ENCODE measurements around the gene PRPF40A. TPM values are rescaled to one million over a fixed set of nuclear protein-coding genes. Genes with fewer than 3 reads are reported as not detected.

The PRPF40A gene
- total and polyA plus RNA-seq, 9 of the 15 experiments (the other 6 are each of a cell fraction or from before 2014, with no cell fraction given), result 168 to 304 (median 264) TPM

- TF ChIP-seq KAT2B (IDR thresholded peaks at IDR 0.05; ENCODE audit: low read depth, low read length), result no peak
Observed at GRCh38 chr2:152678808-152679207, 38.5 kb downstream of the PRPF40A start (continued).

- WGBS (ENCODE audit: insufficient coverage, low coverage, missing lambda C conversion rate), result 97% methylated on average over 3 of the region's 3 CpGs
- H3K9me1 ChIP-seq (ENCODE audit: control insufficient read depth, insufficient read depth, low read length), result no peaks in the 10 kb centered on the region
- H3K9me3 ChIP-seq (replicated peaks; ENCODE audit: control insufficient read depth, insufficient read depth, low read depth, low read length), result no peaks in the 10 kb centered on the region
- H3K79me2 ChIP-seq (ENCODE audit: control insufficient read depth, insufficient read depth, low read length), result peaks cover 1% of the 10 kb centered on the region; the same call in 1 of the 3 replicates
- H3K27me3 ChIP-seq (ENCODE audit: control insufficient read depth in 2 of 2, insufficient read depth in 2 of 2, low read length in 2 of 2), result no peaks in the 10 kb centered on the region
- ChIA-PET POLR2A (interaction anchor here (1.1 kb wide), 1 partner anchor 29 kb away, joined by 3 read pairs; no protein-coding TSS in a partner anchor), CTCF (ENCODE audit: low intra/inter-chr PET ratio) (no interaction called here)
- no peak for TF ChIP-seq SRF (CRISPR knock-in tag; IDR thresholded peaks at IDR 0.05)
- no peak for TF ChIP-seq ZNF146 (CRISPR knock-in tag; IDR thresholded peaks at IDR 0.05; ENCODE audit: unreplicated experiment)
- TF ChIP-seq JUN (IDR thresholded peaks at IDR 0.05; ENCODE audit: borderline replicate concordance, low read depth, low read length), result no peak
- TF ChIP-seq JUN (CRISPR knock-in tag; IDR thresholded peaks at IDR 0.05; ENCODE audit: borderline replicate concordance), result no peak
- TF ChIP-seq ZBTB9 (CRISPR knock-in tag; IDR thresholded peaks at IDR 0.05), result no peak
- no peak for TF ChIP-seq EP300 (IDR thresholded peaks at IDR 0.05; ENCODE audit: low read length)
- H3K9ac ChIP-seq (ENCODE audit: insufficient read depth in 1 of 2, low read depth in 2 of 2, low read length in 2 of 2), result no peak overlapping the region
- in situ Hi-C loops (cut with MboI) (no loop called here), intact Hi-C loops (cut with micrococcal nuclease) (no loop called here)
- no peak for DNase-seq (ENCODE audit: extremely low read depth in 1 of 4, low spot score in 3 of 4)
- H3K4me1 ChIP-seq (replicated peaks in 1 of 2; ENCODE audit: control insufficient read depth in 2 of 2, insufficient read depth in 2 of 2, low read length in 2 of 2), result no peaks in the 10 kb centered on the region
- H3K4me2 ChIP-seq (ENCODE audit: insufficient read depth, low read length), result no peak overlapping the region
- no peaks in the 10 kb centered on the region for H4K20me1 ChIP-seq (replicated peaks; ENCODE audit: control insufficient read depth, insufficient read depth, low read length)
- no peak overlapping the region for H3K4me3 ChIP-seq
- ATAC-seq, result no peak
- no peak for FAIRE-seq
- no TSS peak for BruUV-seq (replicated peaks)
- H2AFZ ChIP-seq (ENCODE audit: low read depth, low read length), result no peak overlapping the region
- H3K27ac ChIP-seq (ENCODE audit: extremely low read depth, low read depth, low read length), result no peak overlapping the region
- peaks cover 97% of the 10 kb centered on the region for H3K36me3 ChIP-seq (ENCODE audit: control insufficient read depth, insufficient read depth, low read length)
Observed at GRCh38 chr2:152676461-152676860, 40.8 kb downstream of the PRPF40A start.
